K562 (cell line): ENCODE results near the gene TXNRD2. TPM values are rescaled to one million over a fixed set of nuclear protein-coding genes. Genes with fewer than 3 reads are reported as not detected.

Experiments
- ATF2 ChIP-seq: sonication (generic); formaldehyde crosslinking; IDR thresholded peaks from 2 replicates; pipeline ENCODE4 v1.8.1; 2022; ENCODE audit warnings: missing genetic modification reagents
- ATF4 ChIP-seq: fragments of 450-650 bp; formaldehyde crosslinking; IDR thresholded peaks from 2 replicates; pipeline ENCODE4 v1.4.0; 2022; ENCODE audit warnings: mild to moderate bottlenecking, moderate library complexity
- BCLAF1 ChIP-seq, 2 experiments: fragments of 450-650 bp in 1 of 2; IDR thresholded peaks; 2 replicates each; pipeline ENCODE4 v1.6.1; 2011 to 2017; ENCODE audit warnings: low read depth in 2 of 2, antibody characterized with exemption in 1 of 2, borderline replicate concordance in 1 of 2, low read length in 1 of 2, mild to moderate bottlenecking in 1 of 2, mixed read lengths in 1 of 2; ENCODE audit not compliant: control insufficient read depth in 1 of 2
- CHCHD3 ChIP-seq: fragments of 250-450 bp; sonication (Bioruptor Pico); IDR thresholded peaks from 2 replicates; pipeline ENCODE4 v2.1.2; 2022; ENCODE audit warnings: mild to moderate bottlenecking
- CHD4 ChIP-seq: fragments of 200-600 bp; sonication (generic); IDR thresholded peaks from 3 replicates; pipeline ENCODE4 v1.6.1; 2012; ENCODE audit warnings: low read depth, mild to moderate bottlenecking, mixed read lengths, low read length, inconsistent platforms; ENCODE audit not compliant: insufficient read depth, insufficient replicate concordance, poor library complexity, severe bottlenecking
- CSDE1 ChIP-seq, 2 experiments: fragments of 450-650 bp; IDR thresholded peaks; 2 replicates each; pipeline ENCODE4 v1.6.1; 2016; ENCODE audit warnings: mild to moderate bottlenecking in 1 of 2
- FIP1L1 ChIP-seq: fragments of 200-400 bp; formaldehyde crosslinking; IDR thresholded peaks from 2 replicates; pipeline ENCODE4 v1.6.1; 2018; ENCODE audit warnings: mild to moderate bottlenecking, low read depth, low read length; ENCODE audit not compliant: poor library complexity, severe bottlenecking
- GTF2B ChIP-seq: IDR thresholded peaks from 2 replicates; pipeline ENCODE4 v1.6.1; 2011; ENCODE audit not compliant: insufficient read length; ENCODE audit errors: extremely low read depth
- MCM2 ChIP-seq: fragments of 450-650 bp; IDR thresholded peaks from 2 replicates; pipeline ENCODE4 v1.6.1; 2017; ENCODE audit warnings: low read depth, mild to moderate bottlenecking
- MIER1 ChIP-seq: fragments of 450-650 bp; IDR thresholded peaks from 2 replicates; pipeline ENCODE4 v1.6.1; 2016; ENCODE audit warnings: antibody characterized with exemption, mild to moderate bottlenecking, low read depth
- NEUROD1 ChIP-seq: fragments of 150-350 bp; IDR thresholded peaks from 2 replicates; pipeline ENCODE4 v1.6.1; 2014; ENCODE audit warnings: borderline replicate concordance, low read length, low read depth; ENCODE audit not compliant: partially characterized antibody
- NFE2L1 ChIP-seq: fragments of 450-650 bp; IDR thresholded peaks from 2 replicates; pipeline ENCODE4 v1.6.1; 2016; ENCODE audit warnings: missing genetic modification characterization, low read depth, mild to moderate bottlenecking, missing compliant biosample characterization, moderate library complexity, borderline replicate concordance
- POLR2A ChIP-seq: fragments of 450-650 bp; conservative IDR thresholded peaks from 2 replicates; pipeline ENCODE4 v1.6.1; 2016
- RBFOX2 ChIP-seq: fragments of 200-400 bp; formaldehyde crosslinking; IDR thresholded peaks from 2 replicates; pipeline ENCODE4 v1.6.1; 2017; ENCODE audit warnings: low read depth, mild to moderate bottlenecking, low read length, moderate library complexity
- ZBTB34 ChIP-seq: fragments of 250-450 bp; sonication (Bioruptor Pico); IDR thresholded peaks from 2 replicates; pipeline ENCODE4 v1.8.0; 2021; ENCODE audit warnings: mild to moderate bottlenecking, moderate library complexity
- ZEB2 ChIP-seq: fragments of 450-650 bp; IDR thresholded peaks from 2 replicates; pipeline ENCODE4 v1.6.1; 2016
- ZNF133 ChIP-seq: fragments of 250-450 bp; sonication (Bioruptor Pico); IDR thresholded peaks from 2 replicates; pipeline ENCODE4 v1.4.0; 2020; ENCODE audit warnings: mild to moderate bottlenecking
- ZNF143 ChIP-seq: sonication (generic); formaldehyde crosslinking; IDR thresholded peaks from 2 replicates; pipeline ENCODE4 v1.9.0; 2022; ENCODE audit warnings: mild to moderate bottlenecking, missing genetic modification reagents
- ZNF444 ChIP-seq: fragments of 250-450 bp; sonication (Bioruptor Pico); IDR thresholded peaks from 2 replicates; pipeline ENCODE4 v1.4.0; 2020; ENCODE audit warnings: mild to moderate bottlenecking, moderate library complexity
- ZNF77 ChIP-seq: fragments of 250-450 bp; sonication (Bioruptor Pico); IDR thresholded peaks from 2 replicates; pipeline ENCODE4 v1.5.0; 2020
- polyA plus RNA-seq, 8 experiments: library from polyadenylated mRNA; depleted of rRNA in 4 of 8; stranded (reverse) in 5 of 8; unstranded in 3 of 8; fragments of >200 nt; fragmentation: Nextera tagmentation in 2 of 8; fragmentation: Illumina TruSeq in 1 of 8; extraction: Ambion mirVana in 2 of 8; extraction: Trizol in 1 of 8; gene quantifications; 2 replicates each; pipeline versions ENCODE4 v1.2.1 to v1.2.3, GENCODE V29; 2011 to 2014; ENCODE audit warnings: inconsistent platforms in 1 of 8, missing spikeins in 1 of 8
- total RNA-seq, 7 experiments: library from RNA; depleted of rRNA in 6 of 7; stranded (reverse); fragments of >200 nt in 6 of 7; fragmentation: Illumina TruSeq in 2 of 7; extraction: Trizol in 2 of 7; gene quantifications; 2 replicates each; pipeline versions ENCODE4 v1.2.1 to v1.2.3, GENCODE V29; 2011 to 2021; ENCODE audit warnings: low replicate concordance in 1 of 7

Gene TXNRD2
- total and polyA plus RNA-seq, 9 of the 15 experiments (the other 6 are each of a cell fraction or from before 2014, with no cell fraction given) = 3.3 to 80.2 (median 49.4) TPM

GRCh38 chr22:19962909-19963806 is 21.5 kb upstream of the TXNRD2 start (continued):
- TF ChIP-seq ZBTB34 (CRISPR knock-in tag) = no peak
- no peak for TF ChIP-seq ZEB2
- no peak for TF ChIP-seq MIER1
- TF ChIP-seq BCLAF1 (IDR thresholded peaks at IDR 0.05; ENCODE audit: borderline replicate concordance in 1 of 2, control insufficient read depth in 1 of 2, low read depth in 2 of 2, low read length in 1 of 2) = no peak
- no peak for TF ChIP-seq GTF2B
- no peak for TF ChIP-seq CHD4
- TF ChIP-seq ZNF444 = no peak
- TF ChIP-seq RBFOX2 = peak; percentile 51
- no peak for TF ChIP-seq CHCHD3
- no peak for TF ChIP-seq MCM2
- TF ChIP-seq NFE2L1 (tag) = no peak
- 0 out of 2 replicates have a peak, but pooled peaks have one; percentile 5 for TF ChIP-seq ZNF77 (CRISPR knock-in tag)
- TF ChIP-seq FIP1L1 = peak; percentile 64
- no peak for TF ChIP-seq ZNF133 (CRISPR knock-in tag)
- no peak for TF ChIP-seq NEUROD1
- no peak for TF ChIP-seq ZNF143
- TF ChIP-seq ATF2 (CRISPR knock-in tag) = no peak
- 0 out of 2 replicates have a peak, but pooled peaks have one; percentile 43 for TF ChIP-seq POLR2A
- no peak for TF ChIP-seq ATF4 (CRISPR knock-in tag)
- TF ChIP-seq CSDE1 (IDR thresholded peaks at IDR 0.05) = no peak
